ENCODE results near the gene ZNF565.
A peak's percentile ranks its signal among the peaks of the same experiment; 100 is the strongest.
"Not testable (repeated sequence)": the region's sequence is repeated elsewhere in the genome, so short reads cannot be mapped to it uniquely, and the experiment has no call there.

ZNF565 gene

DNA sequence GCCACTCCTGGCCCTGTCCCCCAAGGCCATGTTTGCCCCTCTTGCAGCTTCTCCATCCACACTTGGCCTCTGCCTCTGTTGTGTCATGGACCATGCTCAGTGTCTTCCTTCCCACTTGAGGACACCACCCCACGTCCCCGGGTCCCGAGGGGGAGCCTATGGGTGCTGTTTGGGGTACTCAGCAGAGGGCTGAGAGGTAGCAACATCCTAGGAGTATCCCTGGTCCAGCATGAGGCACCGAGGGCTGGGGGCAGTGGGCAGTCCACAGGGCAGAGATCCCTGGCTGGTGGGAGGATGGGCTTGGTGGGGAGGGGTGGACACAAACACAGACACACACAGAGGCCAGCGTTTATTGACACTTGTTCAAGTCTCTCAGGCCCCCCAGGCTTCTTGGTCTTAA is 63.9 kb downstream of the ZNF565 start:
- no peak for DNase-seq (ENCODE audit: low read depth, low spot score)

DNA sequence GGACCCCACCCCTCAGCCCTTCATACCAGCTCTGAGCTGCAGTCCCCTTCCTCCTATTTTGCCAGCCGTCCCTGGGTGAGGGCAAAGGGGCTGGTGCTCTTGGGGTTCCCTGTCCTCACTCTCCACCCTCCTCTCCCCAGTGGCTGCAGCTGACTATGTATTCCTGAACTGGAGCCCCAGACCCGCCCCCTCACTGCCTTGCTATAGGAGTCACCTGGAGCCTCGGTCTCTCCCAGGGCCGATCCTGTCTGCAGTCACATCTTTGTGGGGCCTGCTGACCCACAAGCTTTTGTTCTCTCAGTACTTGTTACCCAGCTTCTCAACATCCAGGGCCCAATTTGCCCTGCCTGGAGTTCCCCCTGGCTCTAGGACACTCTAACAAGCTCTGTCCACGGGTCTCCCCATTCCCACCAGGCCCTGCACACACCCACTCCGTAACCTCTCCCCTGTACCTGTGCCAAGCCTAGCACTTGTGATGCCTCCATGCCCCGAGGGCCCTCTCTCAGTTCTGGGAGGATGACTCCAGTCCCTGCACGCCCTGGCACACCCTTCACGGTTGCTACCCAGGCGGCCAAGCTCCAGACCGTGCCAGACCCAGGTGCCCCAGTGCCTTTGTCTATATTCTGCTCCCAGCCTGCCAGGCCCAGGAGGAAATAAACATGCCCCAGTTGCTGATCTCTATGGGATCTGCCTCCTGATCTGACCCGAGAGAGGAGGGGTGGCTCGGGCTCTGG is 64.6 kb downstream of the ZNF565 start:
- no peak for DNase-seq (ENCODE audit: low read depth, low spot score)

DNA sequence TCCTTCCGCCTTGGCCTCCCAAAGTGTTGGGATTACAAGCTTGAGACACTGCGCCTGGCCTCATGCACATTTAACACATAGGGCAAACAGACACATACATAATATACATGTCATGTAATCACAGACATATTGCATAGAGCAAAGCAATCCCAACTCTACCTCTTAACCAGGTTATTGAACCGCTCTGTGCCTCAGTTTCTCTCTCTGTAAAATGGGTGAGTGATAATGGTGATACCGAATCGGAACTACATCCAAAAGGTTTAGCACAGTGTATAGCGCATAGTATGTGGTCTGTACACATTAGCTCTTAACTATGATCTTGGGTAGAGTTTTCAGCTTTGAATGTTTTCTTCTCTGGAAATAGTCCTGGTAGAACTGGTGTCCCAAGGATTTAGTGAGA is 69.8 kb downstream of the ZNF565 start:
- DNase-seq (ENCODE audit: low read depth, low spot score) = no peak

DNA sequence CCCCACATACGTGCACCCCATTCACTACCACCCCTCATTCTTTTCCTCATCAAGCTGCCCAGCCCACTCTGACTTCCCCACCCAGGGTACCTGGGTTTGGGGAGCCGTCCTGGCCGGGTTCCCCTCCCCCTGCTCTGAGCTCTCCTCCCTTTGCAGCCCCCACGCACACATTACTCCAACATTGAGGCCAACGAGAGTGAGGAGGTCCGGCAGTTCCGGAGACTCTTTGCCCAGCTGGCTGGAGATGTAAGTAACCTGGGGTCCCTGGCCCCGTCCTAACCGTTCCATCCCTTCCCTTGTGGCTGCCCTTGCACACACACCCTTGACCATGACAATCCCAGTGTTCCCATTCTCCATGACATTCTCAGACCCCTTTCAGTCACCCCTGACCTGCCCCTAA is 72.0 kb downstream of the ZNF565 start:
- no peak for DNase-seq (ENCODE audit: low read depth, low spot score)

DNA sequence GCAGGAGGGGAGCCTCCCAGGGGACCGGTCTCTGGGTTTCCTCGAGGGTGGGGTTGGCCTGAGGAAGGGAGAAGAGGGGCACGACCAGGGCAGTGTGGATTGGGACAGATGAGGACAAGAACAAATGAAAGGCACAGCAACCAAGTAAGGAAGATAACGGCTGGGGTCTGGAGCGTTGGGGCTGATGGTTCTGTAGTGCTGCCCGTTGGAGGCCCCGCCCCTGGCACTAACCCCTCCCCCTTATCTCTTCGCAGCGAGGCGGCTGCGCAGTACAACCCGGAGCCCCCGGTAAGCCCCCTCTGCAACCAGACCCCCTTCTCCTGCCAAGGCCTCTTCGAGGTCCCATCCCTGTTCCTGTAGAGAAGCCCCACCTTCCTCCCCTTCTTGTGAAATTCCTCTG is 72.4 kb downstream of the ZNF565 start:
- no peak for DNase-seq (ENCODE audit: low read depth, low spot score)

DNA sequence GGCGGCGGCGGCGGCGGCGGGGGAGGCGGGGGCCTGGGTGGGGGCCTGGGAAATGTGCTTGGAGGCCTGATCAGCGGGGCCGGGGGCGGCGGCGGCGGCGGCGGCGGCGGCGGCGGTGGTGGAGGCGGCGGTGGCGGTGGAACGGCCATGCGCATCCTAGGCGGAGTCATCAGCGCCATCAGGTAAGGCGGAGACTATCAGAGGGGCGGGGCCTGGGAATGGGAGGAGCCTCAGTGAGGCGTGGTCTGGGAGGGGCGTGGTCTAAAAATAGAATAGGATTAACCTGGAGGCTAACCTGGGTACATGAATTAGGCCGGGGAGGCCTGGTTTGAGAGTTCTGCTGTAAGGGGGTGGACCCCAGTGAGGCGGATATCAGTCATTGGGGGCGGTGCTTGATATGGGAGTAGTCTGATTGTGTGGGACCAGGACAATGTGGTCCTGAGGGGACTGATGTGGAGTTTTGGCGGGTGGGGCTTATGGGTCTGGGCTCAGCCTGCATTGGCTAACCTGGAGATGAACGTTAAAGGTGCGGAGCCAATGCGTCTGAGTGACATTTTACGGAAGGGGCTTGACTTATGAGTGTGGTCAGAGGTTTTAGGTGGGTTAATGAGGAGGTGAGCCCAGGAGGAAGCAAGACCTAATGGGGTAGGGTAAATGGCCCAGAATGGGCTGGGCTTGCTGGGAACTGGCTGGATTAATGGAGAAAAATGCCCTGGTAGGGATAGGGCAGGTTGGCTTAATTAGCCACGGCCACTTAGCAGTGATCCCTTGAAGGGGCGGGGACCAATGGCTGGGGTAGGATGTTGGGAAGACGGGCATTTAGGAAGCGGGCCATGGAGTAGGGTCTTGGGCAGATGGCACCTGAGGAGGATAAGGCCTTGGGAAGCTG is 73.2 kb downstream of the ZNF565 start:
- DNase-seq (ENCODE audit: low read depth, low spot score) = peak; percentile 47

DNA sequence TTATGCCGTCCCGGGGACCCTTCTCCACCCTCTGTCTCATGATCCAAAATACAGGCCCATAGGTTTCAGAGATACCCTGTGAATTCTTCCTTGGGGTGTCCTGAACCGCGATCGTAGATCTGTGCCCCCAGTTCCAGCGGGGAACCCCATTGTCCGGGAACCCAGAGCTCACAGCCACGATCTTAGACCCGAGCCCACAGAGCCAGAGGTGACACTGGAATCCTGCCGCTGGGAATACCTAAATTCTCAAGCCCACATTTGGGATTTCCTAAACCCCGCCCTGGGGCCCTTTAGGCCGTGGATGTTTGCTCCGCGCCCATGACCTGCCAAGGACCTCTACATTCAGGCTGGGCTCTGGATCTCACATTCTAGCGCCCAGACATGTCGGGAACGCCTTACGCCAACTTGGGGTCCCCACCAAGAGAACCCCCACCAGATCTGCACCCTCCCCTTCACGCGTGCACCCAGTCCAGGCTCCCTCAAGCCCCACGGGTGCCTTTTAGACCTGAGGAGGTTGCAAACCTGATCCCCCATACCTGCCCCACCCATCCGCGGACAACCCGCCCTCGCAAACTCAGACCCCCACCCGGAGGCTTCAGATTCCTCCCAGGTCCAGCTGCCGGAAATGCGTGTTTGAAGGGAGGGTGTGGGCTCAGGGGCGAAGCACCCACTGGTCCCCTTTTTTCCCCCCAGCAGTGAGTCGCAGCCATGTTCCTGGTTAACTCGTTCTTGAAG is 74.0 kb downstream of the ZNF565 start:
- no peak for DNase-seq (ENCODE audit: low read depth, low spot score)

DNA sequence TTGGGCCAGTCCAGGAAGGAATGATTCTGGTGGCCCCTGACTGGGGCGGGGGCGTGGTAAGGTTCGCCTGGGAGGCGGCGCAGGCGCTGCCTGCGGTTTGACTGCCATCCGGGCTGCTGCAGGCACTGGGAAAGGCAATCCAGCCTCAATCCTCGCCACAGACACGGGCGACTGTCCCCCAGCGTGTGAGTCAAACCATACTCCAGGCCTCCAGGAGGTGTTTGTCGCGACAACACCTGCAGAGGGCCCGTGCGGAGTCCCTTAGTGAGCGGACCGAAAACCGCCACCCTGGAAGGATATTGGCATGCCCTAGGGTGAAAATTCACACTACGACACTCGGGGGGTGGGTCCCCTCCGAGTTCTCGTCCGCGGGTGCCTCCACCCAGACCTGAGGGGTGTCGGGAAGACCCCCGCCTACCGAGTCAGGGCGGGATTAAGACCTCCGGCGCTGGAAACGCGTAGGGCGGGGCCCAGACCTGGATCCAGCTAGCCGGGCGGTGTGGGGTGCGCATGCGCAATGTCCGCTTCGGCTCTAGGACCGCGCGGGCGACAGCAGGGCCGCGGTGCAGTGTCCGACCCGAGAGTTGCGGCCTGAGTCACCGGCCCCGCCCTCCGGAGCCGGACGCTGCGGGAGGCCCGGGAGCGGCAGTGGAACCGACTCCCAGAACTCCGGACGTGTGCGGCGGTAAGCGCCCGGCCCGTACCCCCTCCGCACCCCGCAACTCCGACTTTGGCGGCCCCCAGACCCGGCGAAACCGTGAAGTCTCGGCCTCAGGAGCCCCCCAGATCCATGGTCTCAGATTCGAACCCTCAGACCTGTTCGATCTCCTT is 74.8 kb downstream of the ZNF565 start, which contains the start of gene CAPNS1:
Gene CAPNS1, plus strand, starts transcription at position 594 of the 831 bp plus-strand sequence. CDS start 946 bp downstream, outside the sequence.
- peak; percentile 90 for DNase-seq (ENCODE audit: low read depth, low spot score)

DNA sequence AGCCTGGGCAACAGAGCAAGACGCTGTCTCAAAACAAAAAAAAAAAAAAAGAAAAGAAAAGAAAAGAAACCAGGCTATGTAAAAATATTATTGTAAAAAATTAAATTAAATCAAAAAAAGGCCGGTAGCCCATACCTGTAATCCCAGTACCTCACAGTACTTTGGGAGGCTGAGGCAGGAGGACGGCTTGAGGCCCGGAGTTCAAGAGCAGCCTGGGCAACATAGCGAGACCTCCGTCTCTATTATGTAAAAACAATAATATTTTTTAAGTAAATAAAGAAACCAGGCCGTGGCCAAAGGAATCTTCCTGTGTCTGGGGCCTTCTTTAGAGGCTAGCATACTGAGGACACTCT is 75.4 kb downstream of the ZNF565 start:
- DNase-seq (ENCODE audit: low read depth, low spot score) = no peak

DNA sequence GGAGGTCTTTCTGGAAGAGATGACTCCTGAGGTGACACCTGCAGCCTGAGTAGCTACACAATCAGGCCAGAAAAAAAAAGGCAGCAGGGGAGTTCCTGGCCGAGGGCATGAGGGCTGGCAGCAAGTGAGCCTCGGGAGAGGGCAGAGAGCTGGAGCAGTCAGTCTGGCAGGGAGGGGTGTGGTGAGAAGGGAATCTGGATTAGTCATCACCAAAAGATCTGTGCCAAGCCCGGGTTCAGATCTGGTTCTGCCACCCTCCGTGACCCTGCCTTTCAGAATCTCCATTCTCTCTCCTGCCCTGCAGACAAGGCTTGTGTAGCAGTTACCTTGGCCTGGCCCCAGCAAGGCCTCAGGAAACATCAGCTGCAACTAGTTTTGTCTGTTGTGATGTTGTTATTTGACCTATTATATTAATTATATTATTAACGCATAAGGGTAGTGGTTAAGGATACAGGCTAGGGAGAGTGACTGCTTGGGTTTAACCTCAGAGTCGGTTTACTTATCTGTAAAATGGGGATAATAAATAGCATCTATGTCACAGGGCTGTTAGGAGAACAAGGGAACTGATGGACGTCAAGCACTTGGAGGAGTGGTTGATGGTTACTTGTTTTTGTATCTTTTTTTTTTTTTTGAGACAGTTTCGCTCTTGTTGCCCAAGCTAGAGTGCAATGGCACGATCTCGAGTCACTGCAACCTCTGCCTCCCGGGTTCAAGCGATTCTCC is 77.3 kb downstream of the ZNF565 start:
- no peak for DNase-seq (ENCODE audit: low read depth, low spot score)

DNA sequence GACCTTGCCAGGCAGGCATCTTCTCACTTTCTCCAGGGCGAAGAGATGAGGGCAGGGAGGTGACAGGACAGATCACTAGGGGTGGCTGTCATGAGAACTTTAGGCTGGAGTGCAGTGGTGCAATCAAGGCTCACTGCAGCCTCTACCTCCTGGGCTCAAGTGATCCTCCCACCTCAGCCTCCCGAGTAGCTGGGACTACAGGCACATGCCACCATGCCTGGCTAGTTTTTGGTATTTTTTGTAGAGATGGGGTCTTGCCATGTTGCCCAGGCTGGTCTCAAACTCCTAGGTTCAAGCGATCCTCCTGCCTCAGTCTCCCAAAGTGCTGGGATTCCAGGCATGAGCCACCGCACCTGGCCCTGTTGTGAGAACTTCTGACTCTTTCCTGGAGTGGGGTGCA is 79.6 kb downstream of the ZNF565 start:
- DNase-seq (ENCODE audit: low read depth, low spot score) = not testable (repeated sequence)
